Effector memory CD8-positive, alpha-beta T cell (primary cell): ENCODE measurements around the gene MRPL22.
A peak's percentile ranks its signal among the peaks of the same experiment; 100 is the strongest.
"Not testable (repeated sequence)": the region's sequence is repeated elsewhere in the genome, so short reads cannot be mapped to it uniquely, and the experiment has no call there.

Source experiments
- ATAC-seq: fragments of 150-1000 bp; cut with Tn5 transposase; replicated peaks from 2 replicates; pipeline ENCODE4 v1.10.0; 2021; ENCODE audit warnings: mild to moderate bottlenecking, moderate library complexity
- DNase-seq, 3 experiments: peaks; one replicate each; pipeline ENCODE4 v3.0.0; 2021
- H3K27ac Mint-ChIP-seq, 2 donors: one replicate each; pipeline ENCODE4 v1.8.0; 2022; ENCODE audit warnings: mild to moderate bottlenecking in 2 of 2, mixed read lengths in 2 of 2, moderate library complexity in 2 of 2
- H3K27me3 Mint-ChIP-seq, 2 donors: one replicate each; pipeline ENCODE4 v1.8.0; 2022; ENCODE audit warnings: mixed read lengths in 2 of 2
- H3K36me3 Mint-ChIP-seq: one replicate; pipeline ENCODE4 v1.8.0; 2022; ENCODE audit warnings: mild to moderate bottlenecking, moderate library complexity, mixed read lengths; ENCODE audit not compliant: insufficient read depth
- H3K4me1 Mint-ChIP-seq, 2 donors: one replicate each; pipeline ENCODE4 v1.8.0; 2022; ENCODE audit warnings: low read depth in 2 of 2, mixed read lengths in 2 of 2
- H3K4me3 Mint-ChIP-seq, 2 donors: one replicate each; pipeline ENCODE4 v1.8.0; 2022; ENCODE audit warnings: mild to moderate bottlenecking in 2 of 2, mixed read lengths in 2 of 2, moderate library complexity in 2 of 2
- H3K9me3 Mint-ChIP-seq, 2 donors: one replicate each; pipeline ENCODE4 v1.8.0; 2022; ENCODE audit warnings: mixed read lengths in 2 of 2

Gene MRPL22

DNA sequence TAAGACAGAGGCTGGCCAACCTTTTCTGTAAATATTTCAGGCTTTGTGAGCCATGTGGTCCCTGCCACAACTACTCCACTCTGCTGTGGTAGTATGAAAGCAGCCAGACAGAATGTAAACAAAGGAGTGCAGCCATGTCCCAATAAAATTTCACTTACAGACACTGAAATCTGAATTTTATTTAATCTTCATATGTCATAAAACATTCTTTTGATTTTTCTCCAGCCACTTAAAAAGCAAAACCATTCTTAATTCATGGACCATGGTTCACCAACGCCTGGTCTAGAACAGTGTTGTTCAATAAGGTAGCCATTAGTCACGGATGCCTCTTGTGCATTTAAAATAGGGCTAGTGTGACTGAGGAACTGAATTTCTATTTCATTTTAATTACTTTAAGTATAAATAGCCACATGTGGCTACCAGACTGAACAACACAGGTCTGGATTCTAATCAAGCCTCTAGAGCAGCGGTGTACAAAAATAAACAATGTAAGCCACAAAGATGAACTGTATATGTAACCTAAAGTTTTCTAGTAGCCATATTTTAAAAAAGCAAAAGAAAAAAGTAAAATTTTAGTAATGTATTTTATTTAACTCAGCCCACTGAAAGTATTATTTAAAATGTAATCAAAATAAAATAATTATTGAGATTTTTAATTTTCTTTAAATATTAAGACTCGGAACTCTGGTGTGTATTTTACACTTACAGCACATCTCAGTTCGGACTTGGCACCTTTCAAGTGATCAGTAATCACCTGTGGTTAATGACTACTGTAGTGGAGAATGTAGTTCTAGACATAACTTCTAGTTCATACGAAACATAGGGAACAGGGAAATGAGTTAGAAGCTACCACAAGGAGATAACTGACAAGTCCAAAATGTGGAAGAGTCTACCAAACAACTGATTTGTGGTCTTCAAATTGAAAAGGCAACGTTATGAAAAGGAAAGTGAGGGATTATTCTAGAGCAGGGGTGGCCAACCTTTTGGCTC, 17.1 kb upstream of the MRPL22 start:
- Mint-ChIP-seq H3K27me3 (no peaks in the 10 kb centered on the region), H3K4me3 (no peak overlapping the region), H3K36me3 (peaks cover 64% of the 10 kb centered on the region), H3K4me1 (no peaks in the 10 kb centered on the region), H3K27ac (no peak overlapping the region), H3K9me3 (no peaks in the 10 kb centered on the region)
- DNase-seq (no peak), ATAC-seq (no peak)

DNA sequence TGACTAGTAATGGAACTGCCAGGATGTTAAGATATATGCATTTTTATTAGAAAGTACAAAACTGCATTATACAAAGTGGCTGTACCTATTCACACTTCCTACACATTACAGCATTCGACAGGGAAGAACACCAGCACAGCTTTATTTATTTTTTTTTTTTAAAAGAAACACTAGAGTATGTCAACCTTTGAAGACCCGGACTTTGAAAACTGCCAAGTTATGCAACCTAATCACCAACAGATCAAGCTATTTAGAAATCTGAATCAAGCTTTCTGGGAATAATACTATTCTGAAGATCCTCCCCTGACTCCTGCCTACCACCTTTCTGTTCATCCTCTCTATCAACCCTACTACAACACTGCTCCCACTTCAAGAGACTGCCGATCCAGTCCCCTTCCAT, 7.3 kb upstream of the MRPL22 start:
- Mint-ChIP-seq H3K9me3 (no peaks in the 10 kb centered on the region), H3K27ac (peak overlapping the region in 1 of 2 donors; percentile 35), H3K36me3 (peaks cover 28% of the 10 kb centered on the region), H3K4me3 (no peak overlapping the region), H3K27me3 (no peaks in the 10 kb centered on the region), H3K4me1 (peaks cover 18 to 32% of the 10 kb centered on the region in 2 donors)
- ATAC-seq (no peak), DNase-seq (no peak)

DNA sequence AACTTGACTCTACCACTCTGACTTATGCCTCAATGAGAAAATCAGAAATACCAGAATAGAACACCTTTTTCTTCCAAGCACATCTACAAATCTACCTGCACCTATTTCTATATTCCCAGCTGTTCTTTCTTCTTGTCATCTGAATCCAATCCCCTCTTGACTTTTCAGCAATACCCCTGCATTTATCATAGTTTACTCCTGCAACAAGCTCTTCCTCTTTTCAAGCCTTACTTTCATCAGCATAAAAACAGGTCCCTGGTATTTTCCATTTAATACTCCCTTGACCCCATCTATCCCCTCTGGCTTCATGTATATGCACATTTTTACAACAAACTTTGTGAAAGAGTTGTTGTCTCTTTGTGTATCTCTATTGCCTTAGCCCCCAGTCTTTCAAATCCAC, 6.0 kb upstream of the MRPL22 start:
- H3K4me3 Mint-ChIP-seq, result no peak overlapping the region

DNA sequence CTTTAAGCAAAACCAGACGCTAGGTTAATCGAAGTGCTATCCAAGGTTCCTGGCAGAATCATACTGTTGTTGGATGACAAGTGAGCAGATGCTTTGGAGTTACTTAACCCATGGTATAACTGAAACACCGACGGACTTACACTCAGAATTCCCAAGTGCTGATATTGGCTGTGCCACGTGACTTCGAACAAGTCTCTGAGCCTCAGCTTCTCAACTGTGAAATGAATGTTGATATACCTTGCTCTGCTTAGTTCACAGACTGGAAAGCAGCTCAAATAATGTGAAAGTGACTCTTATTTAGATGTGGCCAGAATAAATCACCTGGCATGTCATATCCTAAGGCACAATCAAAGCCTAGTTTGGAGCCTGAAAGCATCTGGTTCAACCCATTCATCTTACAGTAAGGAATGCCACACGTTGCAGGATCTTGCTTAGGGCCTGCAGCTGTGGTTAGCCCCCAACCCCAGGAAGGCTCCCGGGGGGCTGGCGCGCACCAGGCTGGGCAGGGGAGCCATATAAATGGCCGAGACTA, 3.6 kb upstream of the MRPL22 start:
- peak overlapping the region; percentile 83 to 89 for H3K27ac Mint-ChIP-seq
- no peaks in the 10 kb centered on the region for H3K27me3 Mint-ChIP-seq
- no peaks in the 10 kb centered on the region for H3K9me3 Mint-ChIP-seq
- peak overlapping the region; percentile 86 to 88 for H3K4me3 Mint-ChIP-seq
- H3K36me3 Mint-ChIP-seq, result peaks cover 15% of the 10 kb centered on the region
- DNase-seq (no peak), ATAC-seq (no peak)
- peaks cover 28 to 46% of the 10 kb centered on the region in 2 donors for H3K4me1 Mint-ChIP-seq

More for the DNA sequence above, 6.0 kb upstream of the MRPL22 start:
- no peaks in the 10 kb centered on the region for H3K9me3 Mint-ChIP-seq
- peak overlapping the region in 1 of 2 donors; percentile 0 for H3K27ac Mint-ChIP-seq
- ATAC-seq (no peak), DNase-seq (no peak)
- H3K27me3 Mint-ChIP-seq, result no peaks in the 10 kb centered on the region
- peaks cover 18 to 34% of the 10 kb centered on the region in 2 donors for H3K4me1 Mint-ChIP-seq
- H3K36me3 Mint-ChIP-seq, result peaks cover 23% of the 10 kb centered on the region

DNA sequence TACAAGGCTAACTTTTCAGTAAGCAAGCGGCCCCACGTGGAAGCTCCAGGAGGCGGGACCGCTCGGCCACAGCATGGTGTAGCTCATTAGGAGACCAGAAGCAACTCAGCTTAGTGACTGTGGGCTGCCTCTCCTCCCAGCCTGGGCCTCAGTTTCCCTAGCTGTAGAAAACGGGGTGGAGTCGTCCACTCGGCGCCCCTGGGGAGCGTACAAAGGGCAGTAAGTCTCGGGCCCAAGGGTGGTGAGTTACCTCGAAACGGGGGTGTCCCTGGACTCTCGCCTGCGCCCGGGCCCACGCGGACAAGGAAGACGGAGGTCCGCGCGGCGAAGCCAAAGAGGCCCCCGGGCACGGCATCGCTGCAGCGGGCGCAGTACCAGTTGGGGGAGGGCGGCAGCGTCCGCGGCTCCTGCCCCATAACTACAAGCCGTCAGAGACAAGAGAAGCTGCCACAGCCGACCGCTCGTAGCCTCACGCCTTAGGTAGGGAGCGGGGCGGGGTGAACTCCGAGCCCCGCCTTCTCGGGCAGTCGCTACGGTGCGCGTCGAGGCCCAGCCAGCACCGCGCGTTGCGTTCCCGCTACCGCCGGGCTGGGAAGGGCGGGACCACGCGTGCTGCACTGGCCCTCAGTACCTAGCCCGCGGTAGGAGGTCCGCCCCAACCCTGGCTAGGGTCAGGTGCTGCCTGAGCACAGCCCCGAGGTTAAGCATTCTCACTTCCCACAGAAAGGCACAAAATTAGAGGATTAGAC, 3.0 kb upstream of the MRPL22 start, which contains the start of gene GEMIN5:
Gene GEMIN5, minus strand, starts transcription at position 494 of the 749 bp plus-strand sequence. Its CDS starts 78 bp downstream, at position 416.
- Mint-ChIP-seq H3K9me3 (no peaks in the 10 kb centered on the region), H3K27ac (peak within 1 kb of the TSS; percentile 83 to 89), H3K4me3 (peak within 1 kb of the TSS; percentile 86 to 94), H3K36me3 (peaks cover 10% of the 10 kb centered on the region), H3K4me1 (peaks cover 32 to 50% of the 10 kb centered on the region in 2 donors), H3K27me3 (no peaks in the 10 kb centered on the region)
- peak; percentile 77 to 80 (median 80) for DNase-seq
- ATAC-seq, result peak; percentile 89

DNA sequence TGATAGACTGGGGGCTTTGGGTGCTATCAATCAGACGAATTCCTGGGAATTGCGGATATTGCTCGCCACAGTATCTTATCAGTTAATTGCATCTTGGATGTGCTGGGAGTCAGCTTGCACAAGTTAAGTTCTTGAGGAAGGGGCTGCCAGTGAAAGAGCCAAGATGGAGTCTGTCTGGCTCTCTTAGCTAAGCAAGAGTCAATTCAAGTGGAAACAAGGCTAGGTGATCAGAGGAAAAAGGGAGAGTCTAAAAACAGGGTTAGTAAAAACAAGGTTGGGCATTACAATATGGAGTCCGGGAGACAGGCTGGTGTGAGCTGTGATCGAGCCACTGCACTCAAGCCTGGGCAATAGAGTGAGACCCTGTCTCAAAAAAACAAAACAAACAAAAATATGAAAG, 1.5 kb upstream of the MRPL22 start:
- H3K36me3 Mint-ChIP-seq, ATAC-seq, H3K9me3 Mint-ChIP-seq, DNase-seq, H3K27me3 Mint-ChIP-seq, H3K27ac Mint-ChIP-seq: not testable (repeated sequence)
- H3K4me3 Mint-ChIP-seq, result peak overlapping the region; percentile 94 to 95
- H3K4me1 Mint-ChIP-seq, result peaks cover 34 to 45% of the 10 kb centered on the region in 2 donors

DNA sequence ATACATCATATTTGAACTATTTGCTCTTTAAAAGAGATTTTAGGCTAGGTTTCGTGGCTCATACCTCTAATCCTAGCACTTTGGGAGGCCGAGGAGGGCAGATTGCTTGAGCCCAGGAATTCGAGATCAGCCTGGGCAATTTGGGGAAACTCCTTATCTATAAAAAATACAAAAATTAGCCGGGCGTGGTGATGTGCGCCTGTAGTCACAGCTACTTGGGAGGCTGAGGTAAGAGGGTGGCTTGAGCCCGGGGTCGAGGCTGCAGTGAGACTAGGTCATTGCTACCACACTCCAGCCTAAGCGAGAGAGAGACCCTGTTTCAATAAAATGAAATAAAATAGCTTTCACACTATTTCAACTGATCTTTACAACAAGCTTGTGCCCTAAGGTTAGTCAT, 500 bp upstream of the MRPL22 start:
- ATAC-seq (no peak), DNase-seq (no peak)
- Mint-ChIP-seq H3K9me3 (no peaks in the 10 kb centered on the region), H3K4me1 (peaks cover 31 to 39% of the 10 kb centered on the region in 2 donors), H3K27me3 (no peaks in the 10 kb centered on the region), H3K27ac (peak overlapping the region; percentile 90 to 96), H3K36me3 (peaks cover 10% of the 10 kb centered on the region), H3K4me3 (peak overlapping the region; percentile 94 to 95)

DNA sequence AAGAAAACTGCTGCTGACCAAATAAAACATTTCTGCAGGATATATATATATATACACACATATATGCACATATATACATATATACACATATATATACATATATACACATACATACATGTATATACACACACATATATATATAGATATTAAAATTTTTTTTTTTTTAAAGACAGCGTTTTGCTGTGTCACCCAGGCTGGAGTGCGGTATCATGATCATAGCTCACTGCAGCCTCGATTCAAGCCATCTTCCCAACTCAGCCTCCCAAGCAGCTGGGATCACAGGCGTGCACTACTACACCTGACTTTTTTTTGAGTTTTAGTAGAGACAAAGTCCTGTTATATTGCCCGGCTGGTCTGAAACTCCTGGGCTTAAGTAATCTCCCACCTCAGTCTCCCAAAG, 2.7 kb downstream of the MRPL22 start:
- DNase-seq, result no peak
- Mint-ChIP-seq H3K27me3 (no peaks in the 10 kb centered on the region), H3K36me3 (peaks cover 10% of the 10 kb centered on the region), H3K27ac (no peak overlapping the region), H3K9me3 (no peaks in the 10 kb centered on the region), H3K4me3 (no peak overlapping the region), H3K4me1 (peaks cover 22 to 31% of the 10 kb centered on the region in 2 donors)
- no peak for ATAC-seq

DNA sequence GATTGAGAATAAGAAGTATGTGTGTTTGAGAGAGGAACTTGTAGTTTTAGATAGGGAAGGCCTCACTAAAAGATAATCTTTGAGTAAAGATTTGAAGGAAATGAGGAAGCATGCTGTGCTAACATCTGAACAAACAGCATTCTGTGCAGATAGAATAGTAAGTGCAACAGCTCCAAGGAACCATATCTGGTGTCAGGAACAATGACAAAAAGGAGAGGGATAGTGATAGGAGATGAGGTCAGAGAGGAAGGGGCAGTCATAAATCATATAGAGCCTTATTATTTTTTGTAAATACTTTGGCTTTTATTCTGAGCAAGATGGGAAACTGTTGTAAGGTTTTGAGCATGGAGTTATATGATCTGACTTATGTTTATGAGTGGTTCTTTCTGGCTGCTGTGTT, 3.8 kb downstream of the MRPL22 start:
- Mint-ChIP-seq H3K4me3 (no peak overlapping the region), H3K9me3 (no peaks in the 10 kb centered on the region), H3K4me1 (peaks cover 33 to 40% of the 10 kb centered on the region in 2 donors), H3K27me3 (no peaks in the 10 kb centered on the region), H3K27ac (no peak overlapping the region), H3K36me3 (peaks cover 10% of the 10 kb centered on the region)
- ATAC-seq, result no peak
- no peak for DNase-seq

DNA sequence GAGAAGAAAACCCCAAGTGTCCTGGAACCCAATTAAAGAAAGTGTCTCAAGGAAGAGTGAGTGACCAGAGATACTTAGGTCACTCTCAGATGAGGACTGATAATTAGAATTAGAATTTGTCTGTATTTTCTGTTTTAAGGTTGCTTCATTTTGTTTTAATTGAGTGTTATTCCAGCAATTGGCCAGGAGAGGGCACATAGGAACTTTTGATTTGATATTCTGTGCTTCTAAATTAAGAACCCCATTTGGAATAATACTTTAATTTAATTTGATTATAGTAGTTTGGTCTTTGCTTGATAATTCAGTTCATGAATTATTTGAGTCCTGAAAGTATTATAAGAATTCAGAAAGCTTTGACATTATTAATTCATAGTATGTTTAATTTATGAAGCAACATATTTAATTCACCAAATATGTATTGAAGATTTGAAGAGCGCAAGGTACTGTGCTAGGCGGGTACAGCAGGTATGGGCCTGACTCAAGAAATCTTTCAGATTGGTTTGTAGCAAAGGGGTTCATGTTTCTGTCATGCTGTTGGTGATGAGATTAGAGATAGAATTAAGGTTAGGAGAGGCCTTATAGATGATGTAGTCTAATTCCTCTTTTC, 4.9 kb downstream of the MRPL22 start:
- DNase-seq, result no peak
- no peak overlapping the region for H3K27ac Mint-ChIP-seq

DNA sequence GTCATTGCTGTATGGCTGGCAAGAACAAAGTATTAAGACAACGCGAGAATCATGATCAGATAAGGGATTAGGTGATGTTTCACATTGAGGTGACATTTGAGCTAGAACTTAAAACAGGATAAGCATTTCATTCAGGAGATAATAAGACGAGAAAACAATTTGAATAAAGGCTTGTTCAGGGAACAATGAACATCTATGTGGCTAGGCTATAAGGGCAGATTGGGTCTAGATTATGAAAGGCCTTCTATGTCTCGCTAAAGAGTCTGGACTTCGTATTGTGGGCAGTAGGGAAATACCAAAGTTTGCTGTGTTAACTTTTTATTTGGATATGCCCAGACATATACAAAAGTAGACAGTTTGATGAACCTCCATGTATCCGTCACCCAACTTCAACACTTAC, 6.9 kb downstream of the MRPL22 start:
- H3K9me3 Mint-ChIP-seq, result no peaks in the 10 kb centered on the region
- no peaks in the 10 kb centered on the region for H3K27me3 Mint-ChIP-seq
- ATAC-seq, result no peak
- peaks cover 11% of the 10 kb centered on the region for H3K36me3 Mint-ChIP-seq
- no peak for DNase-seq
- peaks cover 27 to 34% of the 10 kb centered on the region in 2 donors for H3K4me1 Mint-ChIP-seq
- peak overlapping the region in 1 of 2 donors; percentile 35 for H3K27ac Mint-ChIP-seq
- no peak overlapping the region for H3K4me3 Mint-ChIP-seq

More for the DNA sequence above, 4.9 kb downstream of the MRPL22 start:
- peaks cover 8% of the 10 kb centered on the region for H3K36me3 Mint-ChIP-seq
- no peaks in the 10 kb centered on the region for H3K9me3 Mint-ChIP-seq
- H3K27me3 Mint-ChIP-seq, result no peaks in the 10 kb centered on the region
- ATAC-seq, result no peak
- peaks cover 40 to 46% of the 10 kb centered on the region in 2 donors for H3K4me1 Mint-ChIP-seq
- H3K4me3 Mint-ChIP-seq, result no peak overlapping the region

DNA sequence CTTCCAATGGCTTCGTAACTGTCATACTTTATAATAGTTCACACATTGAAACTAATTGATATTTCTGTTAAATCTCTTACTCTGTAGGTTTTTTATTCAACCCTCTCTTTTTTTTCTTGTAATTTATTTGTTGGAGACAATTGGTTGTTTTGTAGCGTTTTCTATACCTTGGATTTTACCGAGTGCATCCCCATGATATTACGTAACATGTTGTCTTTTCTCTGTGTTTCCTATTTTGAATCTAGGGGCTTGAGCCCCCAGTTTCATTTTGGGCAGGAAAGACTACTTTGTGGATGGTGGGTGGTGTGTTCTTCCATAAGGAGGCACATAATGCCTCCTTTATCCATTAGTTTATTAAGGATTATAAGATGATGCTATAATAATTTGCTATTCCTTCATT, 7.4 kb downstream of the MRPL22 start:
- Mint-ChIP-seq H3K4me1 (peaks cover 24 to 32% of the 10 kb centered on the region in 2 donors), H3K27me3 (no peaks in the 10 kb centered on the region), H3K4me3 (no peak overlapping the region), H3K27ac (peak overlapping the region in 1 of 2 donors; percentile 35), H3K36me3 (peaks cover 11% of the 10 kb centered on the region), H3K9me3 (no peaks in the 10 kb centered on the region)
- ATAC-seq (no peak), DNase-seq (no peak)

DNA sequence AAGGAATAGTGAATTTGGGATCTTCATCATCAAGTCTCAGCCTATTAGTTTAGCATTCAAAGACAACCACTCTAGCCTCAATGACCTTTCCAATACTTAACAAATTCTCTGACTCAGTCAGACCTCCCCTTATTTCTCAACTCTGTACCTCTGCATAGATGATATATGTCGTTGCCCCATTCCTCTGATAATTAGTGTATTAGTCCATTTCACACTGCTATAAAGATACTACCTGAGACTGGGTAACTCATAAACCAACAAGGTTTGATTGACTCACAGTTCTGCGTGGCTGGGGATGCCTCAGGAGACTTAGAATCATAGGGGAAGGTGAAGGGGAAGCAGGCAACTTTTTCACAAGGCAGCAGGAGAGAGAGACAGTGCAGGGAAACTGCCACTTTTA, 8.9 kb downstream of the MRPL22 start:
- Mint-ChIP-seq H3K27ac (peak overlapping the region; percentile 9 to 14), H3K4me1 (peaks cover 24 to 32% of the 10 kb centered on the region in 2 donors), H3K9me3 (no peaks in the 10 kb centered on the region), H3K27me3 (no peaks in the 10 kb centered on the region), H3K4me3 (no peak overlapping the region), H3K36me3 (peaks cover 22% of the 10 kb centered on the region)
- ATAC-seq (no peak), DNase-seq (no peak)
